ENCODE data around the gene MEOX1.

The MEOX1 gene

GRCh38 chr17:43595466-43595865 lies 66.3 kb downstream of the MEOX1 start:
- ATAC-seq (replicated peaks) (no peak), DNase-seq (no peak)
- Mint-ChIP-seq H3K27ac (no peak overlapping the region), H3K9me3 (no peaks in the 10 kb centered on the region), H3K27me3 (peaks cover 19 to 35% of the 10 kb centered on the region in 2 donors), H3K36me3 (no peaks in the 10 kb centered on the region), H3K4me1 (peaks cover 0 to 4% of the 10 kb centered on the region in 2 donors), H3K4me3 (no peak overlapping the region)

GRCh38 chr17:43591779-43592562 lies 69.8 kb downstream of the MEOX1 start:
- peaks cover 15 to 26% of the 10 kb centered on the region in 2 donors for H3K27me3 Mint-ChIP-seq
- peaks cover 0 to 2% of the 10 kb centered on the region in 2 donors for H3K9me3 Mint-ChIP-seq
- peaks cover 0 to 4% of the 10 kb centered on the region in 2 donors for H3K4me1 Mint-ChIP-seq
- ATAC-seq (replicated peaks) (no peak), DNase-seq (no peak)
- peaks cover 0 to 5% of the 10 kb centered on the region in 2 donors for H3K36me3 Mint-ChIP-seq
- no peak overlapping the region for H3K4me3 Mint-ChIP-seq
- H3K27ac Mint-ChIP-seq: no peak overlapping the region

GRCh38 chr17:43591001-43591400 lies 70.7 kb downstream of the MEOX1 start:
- ATAC-seq (replicated peaks): no peak

More at GRCh38 chr17:43591001-43591400, 70.7 kb downstream of the MEOX1 start:
- Mint-ChIP-seq H3K4me3 (no peak overlapping the region), H3K4me1 (peaks cover 0 to 4% of the 10 kb centered on the region in 2 donors), H3K9me3 (peaks cover 0 to 2% of the 10 kb centered on the region in 2 donors), H3K36me3 (peaks cover 0 to 5% of the 10 kb centered on the region in 2 donors), H3K27me3 (peaks cover 10 to 18% of the 10 kb centered on the region in 2 donors), H3K27ac (no peak overlapping the region)
- DNase-seq: no peak
